Inferior parietal cortex (tissue), 1 donor: ENCODE results near the gene NUMA1.

ENCODE experiments used
- DNase-seq: peaks from one replicate; pipeline ENCODE4 v3.0.0-alpha.2; 2016; ENCODE audit errors: extremely low spot score

The NUMA1 gene

DNA sequence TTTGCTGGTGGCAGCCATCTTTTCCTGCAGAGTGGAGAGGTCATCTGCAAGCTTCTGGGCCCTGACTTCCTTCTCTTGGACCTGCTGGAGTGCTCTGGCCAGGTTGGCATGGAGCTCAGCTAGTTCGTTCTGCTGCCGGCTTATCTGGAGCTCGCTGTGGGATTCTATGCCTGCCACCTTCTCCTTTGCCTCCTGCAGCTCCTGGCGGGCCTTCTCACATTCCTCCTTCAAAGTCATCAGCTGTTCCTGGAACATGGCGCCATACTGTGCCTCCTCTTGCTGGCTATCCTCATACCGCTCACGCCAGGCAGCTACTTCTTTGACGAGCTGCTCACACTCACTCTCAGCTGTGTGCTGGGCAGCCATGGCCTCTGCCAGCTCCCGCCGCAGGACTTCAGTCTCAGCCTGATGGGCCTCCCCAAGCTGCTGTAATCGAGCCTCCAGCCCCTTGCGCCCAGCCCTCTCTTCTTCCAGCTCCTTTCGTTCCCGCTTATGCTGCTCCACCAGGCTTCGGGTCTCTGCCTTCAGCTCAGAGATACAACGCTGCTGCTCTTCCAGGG lies 65.5 kb downstream of the NUMA1 start:
- DNase-seq = no peak

GRCh38 chr11:72013765-72014711 lies 66.3 kb downstream of the NUMA1 start:
- DNase-seq = no peak

DNA sequence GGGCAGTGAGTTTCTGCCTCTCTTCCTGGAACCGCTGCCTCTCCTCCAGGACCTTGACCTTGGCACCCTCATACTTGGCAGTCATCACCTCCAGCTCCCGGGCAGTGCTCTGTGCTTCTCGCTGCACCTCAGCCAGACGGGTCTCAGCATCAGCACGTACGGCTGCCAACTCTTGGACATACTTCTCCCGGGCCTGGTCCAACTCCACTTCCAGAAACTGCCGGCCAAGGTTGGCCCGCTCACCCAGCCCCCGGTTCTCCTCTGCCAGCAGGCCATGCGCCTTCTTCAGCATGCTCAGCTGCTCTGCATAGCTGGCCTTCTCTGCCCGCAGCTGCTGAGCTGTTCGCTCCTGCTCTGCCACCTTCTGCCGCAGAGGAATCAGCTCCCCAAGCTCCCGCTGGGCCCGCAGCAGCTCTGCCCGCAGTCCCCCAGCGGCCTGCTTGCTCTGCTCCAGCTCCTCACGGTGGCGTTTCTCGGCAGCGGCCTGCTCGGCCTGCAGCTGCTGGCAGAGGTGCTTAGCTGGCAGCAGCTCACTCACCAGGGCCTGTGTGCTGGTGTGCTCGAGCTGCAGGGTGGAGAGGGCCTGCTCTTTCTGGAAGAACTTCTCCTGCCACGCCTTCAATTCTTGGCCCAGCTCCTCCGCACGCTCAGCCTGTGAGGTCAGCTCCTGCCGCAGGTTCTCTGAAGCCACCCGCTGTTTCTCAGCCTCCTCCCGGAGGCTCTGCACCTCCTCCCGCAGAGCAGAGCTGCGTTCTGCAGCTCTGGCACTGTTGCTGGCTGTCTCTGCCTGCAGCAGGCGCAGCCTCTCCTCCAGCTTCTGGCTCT lies 67.2 kb downstream of the NUMA1 start:
- DNase-seq = no peak

GRCh38 chr11:72012091-72012630 lies 68.2 kb downstream of the NUMA1 start:
- no peak for DNase-seq

GRCh38 chr11:72010529-72011233 lies 69.7 kb downstream of the NUMA1 start:
- DNase-seq = no peak

DNA sequence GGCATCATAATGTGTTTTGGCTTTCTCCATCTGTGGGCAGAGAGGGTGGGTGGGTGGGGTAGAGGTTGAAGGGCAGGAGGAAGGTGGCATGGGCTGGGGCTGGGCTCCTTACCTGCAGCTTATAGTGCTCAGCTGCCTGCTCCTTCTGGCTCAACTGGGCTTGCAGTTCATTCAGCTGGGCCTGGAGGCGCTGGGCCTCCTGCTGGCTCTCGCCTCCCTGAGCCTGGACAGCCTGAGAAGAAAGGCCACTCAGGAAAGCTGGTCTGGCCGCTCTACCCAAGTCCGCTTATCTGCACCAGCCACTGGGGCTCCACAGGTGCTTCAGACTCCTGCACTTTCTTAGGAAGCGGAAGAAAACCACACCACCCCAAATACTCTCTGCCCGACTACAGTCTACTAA lies 71.2 kb downstream of the NUMA1 start:
- DNase-seq = no peak

GRCh38 chr11:72008728-72009127 lies 71.6 kb downstream of the NUMA1 start:
- no peak for DNase-seq

- no peak for DNase-seq
Observed at GRCh38 chr11:72007587-72007986, 72.8 kb downstream of the NUMA1 start.

DNA sequence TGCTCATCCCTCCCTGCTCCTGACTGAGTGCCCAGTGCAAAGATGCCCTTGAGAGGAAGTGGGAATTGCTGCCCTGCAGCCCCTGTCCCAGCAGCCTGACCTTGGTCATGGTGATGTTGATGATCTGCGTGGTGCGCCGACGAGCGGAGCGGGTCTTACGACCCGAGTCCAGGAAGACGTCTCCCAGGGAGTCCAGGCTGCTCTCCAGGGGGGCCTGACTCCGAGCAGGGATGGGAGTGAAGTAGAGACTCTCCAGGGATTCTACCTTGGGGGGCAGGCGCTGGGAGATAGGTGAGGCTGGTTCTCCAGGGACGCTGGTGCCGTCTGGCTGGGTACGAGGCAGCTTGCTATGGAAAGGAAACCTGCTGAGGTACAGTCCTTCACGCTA lies 73.3 kb downstream of the NUMA1 start:
- no peak for DNase-seq

GRCh38 chr11:72006309-72007088 lies 73.8 kb downstream of the NUMA1 start:
- no peak for DNase-seq

DNA sequence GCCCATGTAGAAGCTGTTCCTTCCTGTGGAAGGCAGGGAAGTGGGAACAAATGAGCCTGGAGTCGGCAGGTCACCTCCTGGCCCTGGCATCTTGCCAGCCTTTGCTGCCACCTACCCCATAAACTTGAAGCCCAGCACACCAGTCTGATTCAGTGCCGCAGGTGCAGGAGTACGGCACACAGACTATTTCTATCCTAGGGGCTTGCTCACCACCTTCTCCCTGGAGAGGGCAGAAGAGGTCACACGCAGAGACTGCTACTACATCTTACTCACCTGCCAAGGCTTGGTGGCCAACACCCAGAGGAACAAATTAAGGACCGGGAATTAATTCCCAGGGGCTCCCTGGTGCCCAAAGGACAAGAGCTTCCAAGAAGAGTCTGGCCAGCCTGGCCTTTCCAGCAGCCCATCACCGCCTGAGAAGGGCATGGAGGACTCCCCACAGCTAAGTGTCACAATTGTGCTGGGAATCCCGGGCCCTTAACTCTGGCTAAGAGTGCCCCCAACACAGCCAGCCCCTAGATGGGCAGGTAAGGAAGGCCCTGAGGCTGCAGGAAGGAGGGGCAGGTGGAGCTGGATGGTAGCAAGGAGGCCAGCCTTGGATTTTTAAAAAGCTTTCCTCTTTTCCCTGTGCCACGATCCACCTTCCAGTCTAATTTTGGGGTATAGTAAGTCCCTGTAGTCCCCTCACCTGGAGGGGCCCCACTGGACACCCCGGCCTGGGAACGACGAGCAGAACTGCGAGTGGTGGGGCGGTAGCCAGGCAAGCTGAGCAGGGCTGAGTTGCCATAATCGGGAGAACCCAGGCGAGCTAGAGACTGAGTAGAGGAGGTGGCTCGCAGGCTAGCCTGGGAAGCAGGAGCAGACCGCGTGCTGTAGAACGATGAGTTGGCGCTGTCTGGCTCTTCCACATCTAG lies 74.7 kb downstream of the NUMA1 start:
- no peak for DNase-seq

- no peak for DNase-seq
Observed at GRCh38 chr11:72004515-72005346, 75.6 kb downstream of the NUMA1 start.

DNA sequence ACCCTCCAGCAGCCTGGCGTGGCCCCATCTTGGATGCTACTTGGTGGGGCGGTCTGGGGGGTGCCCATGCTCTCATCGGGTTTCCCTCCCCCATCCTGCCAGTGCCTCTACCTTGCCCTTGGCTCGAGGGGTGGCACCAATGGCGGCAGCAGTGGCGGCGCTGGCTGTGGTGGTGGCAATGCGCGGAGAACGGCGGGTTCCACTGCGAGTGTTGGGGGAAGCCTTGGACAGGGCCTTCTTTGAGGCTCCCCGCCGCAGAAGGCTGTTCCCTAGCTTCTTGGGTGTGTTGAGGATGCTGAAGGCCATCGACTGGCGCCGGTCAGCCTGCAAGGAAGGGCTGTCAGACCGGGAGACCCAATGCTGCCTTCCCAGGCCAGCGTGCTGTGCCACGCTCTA lies 76.6 kb downstream of the NUMA1 start:
- no peak for DNase-seq

DNA sequence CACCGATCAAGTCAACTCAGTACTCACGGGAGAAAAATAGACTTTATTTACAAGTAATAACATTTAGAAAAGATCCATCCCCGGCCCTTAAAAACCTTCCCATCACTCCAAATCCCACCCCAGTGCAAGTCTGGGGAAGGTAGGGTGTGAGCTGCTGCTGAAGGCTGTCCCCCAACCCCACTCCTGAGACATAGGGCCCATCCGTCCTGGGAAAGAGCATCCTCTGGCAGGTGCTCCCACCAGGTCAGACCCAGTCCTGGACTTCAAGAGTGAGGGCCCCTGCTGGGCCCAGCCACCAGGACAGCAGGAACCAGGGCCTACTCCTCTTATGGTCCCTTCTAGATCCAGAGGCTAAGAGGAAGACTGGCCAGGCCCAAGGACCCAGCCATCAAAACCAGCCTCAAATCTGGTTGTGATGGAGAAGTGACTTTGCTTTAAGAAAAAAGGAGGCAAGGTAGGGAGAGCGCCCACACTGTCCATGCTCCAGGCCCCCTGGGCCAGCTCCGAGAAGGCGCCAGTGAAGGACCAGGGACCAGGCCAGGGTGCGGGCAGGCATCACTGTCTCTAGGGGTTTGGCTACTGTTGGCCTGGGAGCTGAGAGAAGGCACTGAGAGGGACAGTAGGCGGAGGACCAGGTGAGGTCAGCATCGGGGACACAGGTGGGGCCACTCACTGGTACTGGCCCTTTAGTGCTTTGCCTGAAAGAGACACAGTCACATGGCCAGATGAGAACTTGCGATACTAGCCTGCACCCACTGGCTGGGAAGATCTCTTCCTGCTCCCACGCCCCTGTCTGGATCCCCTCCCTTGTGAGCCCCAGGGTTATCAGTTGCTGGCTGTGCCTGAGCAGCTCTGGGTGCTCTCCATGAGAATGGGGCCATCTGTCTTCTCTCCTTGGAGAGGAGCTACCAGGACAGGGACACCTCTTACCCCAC lies 77.2 kb downstream of the NUMA1 start:
- no peak for DNase-seq

- no peak for DNase-seq
Observed at GRCh38 chr11:72001834-72002591, 78.3 kb downstream of the NUMA1 start.

GRCh38 chr11:72001285-72001684 lies 79.1 kb downstream of the NUMA1 start:
- no peak for DNase-seq
